GM23338 (cell line): Measurements from ENCODE around the gene DSEL. TPM values are rescaled to one million over a fixed set of nuclear protein-coding genes. Genes with fewer than 3 reads are reported as not detected.

Experiments used
- ATAC-seq: fragments of 200-7000 bp; cut with Tn5 transposase; 3 replicates; pipeline ENCODE4 v1.9.1; 2020
- DNase-seq: peaks from one replicate; pipeline ENCODE4 v3.0.0-alpha.2; 2015; ENCODE audit warnings: low spot score
- H2AFZ ChIP-seq: fragments of 200-600 bp; sonication (generic); 2 replicates; pipeline ENCODE4 v1.8.0; 2016; ENCODE audit warnings: antibody characterized with exemption, mild to moderate bottlenecking, moderate library complexity
- H3F3A ChIP-seq: fragments of 200-600 bp; sonication (generic); replicated peaks from 2 replicates; pipeline ENCODE4 v1.8.0; 2017; ENCODE audit warnings: antibody characterized with exemption, mixed run types, low read depth
- H3K27ac ChIP-seq: fragments of 200-600 bp; sonication (generic); 2 replicates; pipeline ENCODE4 v1.6.1; 2016; ENCODE audit warnings: low read depth
- H3K27me3 ChIP-seq: fragments of 200-600 bp; sonication (generic); 2 replicates; pipeline ENCODE4 v1.8.0; 2016; ENCODE audit warnings: mild to moderate bottlenecking, mixed run types, moderate library complexity; ENCODE audit not compliant: insufficient read depth
- H3K36me3 ChIP-seq: fragments of 200-600 bp; sonication (generic); 2 replicates; pipeline ENCODE4 v1.8.0; 2016; ENCODE audit warnings: mild to moderate bottlenecking; ENCODE audit not compliant: insufficient read depth
- H3K4me1 ChIP-seq: fragments of 200-600 bp; sonication (generic); 2 replicates; pipeline ENCODE4 v1.8.0; 2016; ENCODE audit warnings: mild to moderate bottlenecking, moderate library complexity; ENCODE audit not compliant: insufficient read depth
- H3K4me2 ChIP-seq: fragments of 200-600 bp; sonication (generic); 2 replicates; pipeline ENCODE4 v1.7.1; 2017; ENCODE audit warnings: mixed run types
- H3K4me3 ChIP-seq: fragments of 200-600 bp; sonication (generic); 2 replicates; pipeline ENCODE4 v1.6.1; 2016; ENCODE audit warnings: mixed run types
- H3K79me2 ChIP-seq: fragments of 200-600 bp; sonication (generic); replicated peaks from 2 replicates; pipeline ENCODE4 v1.8.0; 2017; ENCODE audit warnings: mild to moderate bottlenecking; ENCODE audit not compliant: insufficient read depth
- H3K9me2 ChIP-seq: fragments of 200-600 bp; sonication (generic); 2 replicates; pipeline ENCODE4 v1.8.0; 2017; ENCODE audit not compliant: insufficient read depth
- H4K20me1 ChIP-seq: fragments of 200-600 bp; sonication (generic); replicated peaks from 2 replicates; pipeline ENCODE4 v1.8.0; 2017; ENCODE audit warnings: mild to moderate bottlenecking; ENCODE audit not compliant: insufficient read depth
- H3K27ac Mint-ChIP-seq: 2 replicates; pipeline ENCODE4 v1.8.0; 2020; ENCODE audit warnings: inconsistent platforms, mild to moderate bottlenecking, moderate library complexity, mixed read lengths
- H3K27me3 Mint-ChIP-seq: 3 replicates; pipeline ENCODE4 v1.8.0; 2022; ENCODE audit warnings: low read depth, mild to moderate bottlenecking, moderate library complexity, mixed read lengths, inconsistent platforms; ENCODE audit not compliant: insufficient read depth, poor library complexity
- H3K36me3 Mint-ChIP-seq: 3 replicates; pipeline ENCODE4 v1.8.0; 2021; ENCODE audit warnings: low read depth, mild to moderate bottlenecking, inconsistent platforms, moderate library complexity, mixed read lengths
- H3K4me1 Mint-ChIP-seq: 3 replicates; pipeline ENCODE4 v1.8.0; 2020; ENCODE audit warnings: mild to moderate bottlenecking, inconsistent platforms, mixed read lengths
- H3K4me3 Mint-ChIP-seq: 3 replicates; pipeline ENCODE4 v1.8.0; 2021; ENCODE audit warnings: moderate library complexity, mild to moderate bottlenecking, inconsistent platforms, mixed read lengths
- H3K9me3 Mint-ChIP-seq: 3 replicates; pipeline ENCODE4 v1.8.0; 2020; ENCODE audit warnings: moderate library complexity, mild to moderate bottlenecking, inconsistent platforms, mixed read lengths
- CREB1 ChIP-seq: fragments of 250-450 bp; sonication (Bioruptor Pico); IDR thresholded peaks from 2 replicates; pipeline ENCODE4 v1.5.0; 2020; ENCODE audit warnings: low read depth, mild to moderate bottlenecking, moderate library complexity
- EZH2 ChIP-seq: fragments of 200-600 bp; sonication (generic); IDR thresholded peaks from one replicate; pipeline ENCODE4 v1.8.0; 2017; ENCODE audit warnings: antibody characterized with exemption, mild to moderate bottlenecking, low read depth; ENCODE audit not compliant: unreplicated experiment
- EZH2phosphoT487 ChIP-seq: fragments of 200-600 bp; sonication (generic); IDR thresholded peaks from one replicate; pipeline ENCODE4 v1.8.1; 2018; ENCODE audit warnings: antibody characterized with exemption; ENCODE audit not compliant: unreplicated experiment
- POLR2AphosphoS5 ChIP-seq: IDR thresholded peaks from 2 replicates; pipeline ENCODE4 v1.6.1; 2016; ENCODE audit warnings: antibody characterized with exemption, low read depth
- STAT1 ChIP-seq: IDR thresholded peaks from one replicate; pipeline ENCODE4 v1.6.1; 2016; ENCODE audit warnings: antibody characterized with exemption; ENCODE audit not compliant: unreplicated experiment
- ZNF331 ChIP-seq: fragments of 250-450 bp; sonication (Bioruptor Pico); IDR thresholded peaks from 2 replicates; pipeline ENCODE4 v1.5.0; 2020; ENCODE audit warnings: low read depth, mild to moderate bottlenecking, moderate library complexity
- ZNF462 ChIP-seq: fragments of 250-450 bp; sonication (Bioruptor Pico); IDR thresholded peaks from 2 replicates; pipeline ENCODE4 v1.5.0; 2020; ENCODE audit warnings: mild to moderate bottlenecking, moderate library complexity
- polyA plus RNA-seq: library from polyadenylated mRNA; unstranded; fragments of >200 nt; fragmentation: Nextera tagmentation; extraction: Ambion mirVana; gene quantifications from 2 replicates; pipeline ENCODE4 v1.2.1, GENCODE V29; 2016
- total RNA-seq: library from RNA; depleted of rRNA; stranded (reverse); fragments of >200 nt; shearing (Covaris generic); gene quantifications from 2 replicates; pipeline ENCODE4 v1.2.3, GENCODE V29; 2014
- TF ChIP-seq, protein P1 (sequence below): IDR thresholded peaks from 2 replicates; pipeline ENCODE4 v1.6.1; 2016; ENCODE audit warnings: antibody characterized with exemption
- TF ChIP-seq, protein P2 (sequence below), 2 experiments: fragments of 200-600 bp in 1 of 2; sonication (generic) in 1 of 2; conservative IDR thresholded peaks; 2 replicates each; pipeline versions ENCODE4 v1.5.1 to v1.6.1; 2016 to 2017; ENCODE audit warnings: antibody characterized with exemption in 2 of 2, low read depth in 2 of 2, mild to moderate bottlenecking in 2 of 2, moderate library complexity in 1 of 2

DSEL gene
- total and polyA plus RNA-seq, 2 experiments from 2014 or later = 5.7 to 24.1 TPM

- Histone ChIP-seq H3K27ac (no peak overlapping the region), H3K4me3 (no peak overlapping the region), H3K4me2 (no peak overlapping the region), H3K79me2 (no peaks in the 10 kb centered on the region), H2AFZ (no peak overlapping the region), H4K20me1 (peaks cover 13% of the 10 kb centered on the region; the same call in 1 of the 2 replicates), H3K36me3 (no peaks in the 10 kb centered on the region), H3F3A (no peaks in the 10 kb centered on the region), H3K9me2 (no peaks in the 10 kb centered on the region), H3K4me1 (no peaks in the 10 kb centered on the region; the same call in 1 of the 2 replicates), H3K27me3 (peaks cover 63% of the 10 kb centered on the region)
- DNase-seq (no peak), ATAC-seq (peak; percentile 72)
- TF ChIP-seq STAT1 (no peak), EZH2phosphoT487 (no peak), ZNF331 (CRISPR knock-in tag) (no peak), EZH2 (no peak), ZNF462 (CRISPR knock-in tag) (no peak), POLR2AphosphoS5 (no peak), CREB1 (no peak)
- TF ChIP-seq, protein P1, sequence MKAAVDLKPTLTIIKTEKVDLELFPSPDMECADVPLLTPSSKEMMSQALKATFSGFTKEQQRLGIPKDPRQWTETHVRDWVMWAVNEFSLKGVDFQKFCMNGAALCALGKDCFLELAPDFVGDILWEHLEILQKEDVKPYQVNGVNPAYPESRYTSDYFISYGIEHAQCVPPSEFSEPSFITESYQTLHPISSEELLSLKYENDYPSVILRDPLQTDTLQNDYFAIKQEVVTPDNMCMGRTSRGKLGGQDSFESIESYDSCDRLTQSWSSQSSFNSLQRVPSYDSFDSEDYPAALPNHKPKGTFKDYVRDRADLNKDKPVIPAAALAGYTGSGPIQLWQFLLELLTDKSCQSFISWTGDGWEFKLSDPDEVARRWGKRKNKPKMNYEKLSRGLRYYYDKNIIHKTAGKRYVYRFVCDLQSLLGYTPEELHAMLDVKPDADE = no peak
- TF ChIP-seq, protein P2, sequence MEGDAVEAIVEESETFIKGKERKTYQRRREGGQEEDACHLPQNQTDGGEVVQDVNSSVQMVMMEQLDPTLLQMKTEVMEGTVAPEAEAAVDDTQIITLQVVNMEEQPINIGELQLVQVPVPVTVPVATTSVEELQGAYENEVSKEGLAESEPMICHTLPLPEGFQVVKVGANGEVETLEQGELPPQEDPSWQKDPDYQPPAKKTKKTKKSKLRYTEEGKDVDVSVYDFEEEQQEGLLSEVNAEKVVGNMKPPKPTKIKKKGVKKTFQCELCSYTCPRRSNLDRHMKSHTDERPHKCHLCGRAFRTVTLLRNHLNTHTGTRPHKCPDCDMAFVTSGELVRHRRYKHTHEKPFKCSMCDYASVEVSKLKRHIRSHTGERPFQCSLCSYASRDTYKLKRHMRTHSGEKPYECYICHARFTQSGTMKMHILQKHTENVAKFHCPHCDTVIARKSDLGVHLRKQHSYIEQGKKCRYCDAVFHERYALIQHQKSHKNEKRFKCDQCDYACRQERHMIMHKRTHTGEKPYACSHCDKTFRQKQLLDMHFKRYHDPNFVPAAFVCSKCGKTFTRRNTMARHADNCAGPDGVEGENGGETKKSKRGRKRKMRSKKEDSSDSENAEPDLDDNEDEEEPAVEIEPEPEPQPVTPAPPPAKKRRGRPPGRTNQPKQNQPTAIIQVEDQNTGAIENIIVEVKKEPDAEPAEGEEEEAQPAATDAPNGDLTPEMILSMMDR (conservative IDR thresholded peaks at IDR 0.05; ENCODE audit: low read depth in 2 of 2) = no peak
- H3K27me3 Mint-ChIP-seq = peaks cover 37% of the 10 kb centered on the region
- H3K36me3 Mint-ChIP-seq = no peaks in the 10 kb centered on the region
- no peaks in the 10 kb centered on the region for H3K9me3 Mint-ChIP-seq
- peaks cover 10% of the 10 kb centered on the region for H3K4me1 Mint-ChIP-seq
- H3K27ac Mint-ChIP-seq = no peak overlapping the region
- no peak overlapping the region for H3K4me3 Mint-ChIP-seq
These were observed 32.6 kb downstream of the DSEL start for GRCh38 chr18:67483952-67484351.
